ENCODE data around the gene PITX1.

Gene PITX1

GRCh38 chr5:135062216-135063055, 28.4 kb upstream of the PITX1 start:
- Histone ChIP-seq H3K4me1 (ENCODE audit: control insufficient read depth, insufficient read depth, low read length, unreplicated experiment) (no peaks in the 10 kb centered on the region), H3K4me3 (ENCODE audit: low read depth, low read length) (no peak overlapping the region), H3K27me3 (ENCODE audit: insufficient read depth, low read length) (no peaks in the 10 kb centered on the region; the same call in 1 of the 2 replicates), H3K79me2 (ENCODE audit: control insufficient read depth, insufficient read depth, low read length, unreplicated experiment) (no peaks in the 10 kb centered on the region), H3K36me3 (ENCODE audit: insufficient read depth, low read length) (no peaks in the 10 kb centered on the region), H3K27ac (ENCODE audit: low read depth, low read length) (no peak overlapping the region), H2AFZ (ENCODE audit: low read length, unreplicated experiment) (no peak overlapping the region)

GRCh38 chr5:135061001-135061400, 27.0 kb upstream of the PITX1 start:
- Histone ChIP-seq H3K4me3 (ENCODE audit: low read depth, low read length) (no peak overlapping the region), H3K79me2 (ENCODE audit: control insufficient read depth, insufficient read depth, low read length, unreplicated experiment) (no peaks in the 10 kb centered on the region), H2AFZ (ENCODE audit: low read length, unreplicated experiment) (no peak overlapping the region), H3K27me3 (ENCODE audit: insufficient read depth, low read length) (peaks cover 6% of the 10 kb centered on the region; the same call in 1 of the 2 replicates), H3K36me3 (ENCODE audit: insufficient read depth, low read length) (no peaks in the 10 kb centered on the region), H3K27ac (ENCODE audit: low read depth, low read length) (no peak overlapping the region), H3K4me1 (ENCODE audit: control insufficient read depth, insufficient read depth, low read length, unreplicated experiment) (no peaks in the 10 kb centered on the region)

- Histone ChIP-seq H3K27ac (ENCODE audit: low read depth, low read length) (no peak overlapping the region), H3K4me1 (ENCODE audit: control insufficient read depth, insufficient read depth, low read length, unreplicated experiment) (no peaks in the 10 kb centered on the region), H3K27me3 (ENCODE audit: insufficient read depth, low read length) (peaks cover 6% of the 10 kb centered on the region), H2AFZ (ENCODE audit: low read length, unreplicated experiment) (no peak overlapping the region), H3K79me2 (ENCODE audit: control insufficient read depth, insufficient read depth, low read length, unreplicated experiment) (no peaks in the 10 kb centered on the region), H3K4me3 (ENCODE audit: low read depth, low read length) (no peak overlapping the region), H3K36me3 (ENCODE audit: insufficient read depth, low read length) (no peaks in the 10 kb centered on the region)
Measured at GRCh38 chr5:135060021-135060420, 26.0 kb upstream of the PITX1 start.

GRCh38 chr5:135059000-135059923, 25.2 kb upstream of the PITX1 start:
- H2AFZ ChIP-seq (ENCODE audit: low read length, unreplicated experiment) = no peak overlapping the region
- no peaks in the 10 kb centered on the region for H3K4me1 ChIP-seq (ENCODE audit: control insufficient read depth, insufficient read depth, low read length, unreplicated experiment)
- no peaks in the 10 kb centered on the region for H3K79me2 ChIP-seq (ENCODE audit: control insufficient read depth, insufficient read depth, low read length, unreplicated experiment)
- peaks cover 6% of the 10 kb centered on the region for H3K27me3 ChIP-seq (ENCODE audit: insufficient read depth, low read length)
- H3K4me3 ChIP-seq (ENCODE audit: low read depth, low read length) = no peak overlapping the region
- no peaks in the 10 kb centered on the region for H3K36me3 ChIP-seq (ENCODE audit: insufficient read depth, low read length)
- H3K27ac ChIP-seq (ENCODE audit: low read depth, low read length) = no peak overlapping the region

GRCh38 chr5:135058331-135058732, 24.3 kb upstream of the PITX1 start:
- Histone ChIP-seq H3K27me3 (ENCODE audit: insufficient read depth, low read length) (peaks cover 9% of the 10 kb centered on the region), H3K4me1 (ENCODE audit: control insufficient read depth, insufficient read depth, low read length, unreplicated experiment) (no peaks in the 10 kb centered on the region), H2AFZ (ENCODE audit: low read length, unreplicated experiment) (no peak overlapping the region), H3K36me3 (ENCODE audit: insufficient read depth, low read length) (no peaks in the 10 kb centered on the region), H3K4me3 (ENCODE audit: low read depth, low read length) (no peak overlapping the region), H3K27ac (ENCODE audit: low read depth, low read length) (no peak overlapping the region), H3K79me2 (ENCODE audit: control insufficient read depth, insufficient read depth, low read length, unreplicated experiment) (no peaks in the 10 kb centered on the region)

- no peak overlapping the region for H2AFZ ChIP-seq (ENCODE audit: low read length, unreplicated experiment)
- H3K27me3 ChIP-seq (ENCODE audit: insufficient read depth, low read length) = peaks cover 16% of the 10 kb centered on the region
- no peak overlapping the region for H3K4me3 ChIP-seq (ENCODE audit: low read depth, low read length)
- no peaks in the 10 kb centered on the region for H3K36me3 ChIP-seq (ENCODE audit: insufficient read depth, low read length)
- no peaks in the 10 kb centered on the region for H3K79me2 ChIP-seq (ENCODE audit: control insufficient read depth, insufficient read depth, low read length, unreplicated experiment)
- no peak overlapping the region for H3K27ac ChIP-seq (ENCODE audit: low read depth, low read length)
- no peaks in the 10 kb centered on the region for H3K4me1 ChIP-seq (ENCODE audit: control insufficient read depth, insufficient read depth, low read length, unreplicated experiment)
Measured at GRCh38 chr5:135057233-135057632, 23.2 kb upstream of the PITX1 start.

- Histone ChIP-seq H3K27ac (ENCODE audit: low read depth, low read length) (no peak overlapping the region), H3K27me3 (ENCODE audit: insufficient read depth, low read length) (peaks cover 20% of the 10 kb centered on the region), H3K79me2 (ENCODE audit: control insufficient read depth, insufficient read depth, low read length, unreplicated experiment) (no peaks in the 10 kb centered on the region)
Measured at GRCh38 chr5:135056316-135057030, 22.4 kb upstream of the PITX1 start.

GRCh38 chr5:135055396-135055795, 21.4 kb upstream of the PITX1 start:
- no peak overlapping the region for H3K4me3 ChIP-seq (ENCODE audit: low read depth, low read length)
- H3K79me2 ChIP-seq (ENCODE audit: control insufficient read depth, insufficient read depth, low read length, unreplicated experiment) = no peaks in the 10 kb centered on the region
- H3K4me1 ChIP-seq (ENCODE audit: control insufficient read depth, insufficient read depth, low read length, unreplicated experiment) = no peaks in the 10 kb centered on the region
- H2AFZ ChIP-seq (ENCODE audit: low read length, unreplicated experiment) = no peak overlapping the region
- H3K27me3 ChIP-seq (ENCODE audit: insufficient read depth, low read length) = peaks cover 31% of the 10 kb centered on the region
- no peak overlapping the region for H3K27ac ChIP-seq (ENCODE audit: low read depth, low read length)
- H3K36me3 ChIP-seq (ENCODE audit: insufficient read depth, low read length) = no peaks in the 10 kb centered on the region

More at GRCh38 chr5:135056316-135057030, 22.4 kb upstream of the PITX1 start:
- H3K36me3 ChIP-seq (ENCODE audit: insufficient read depth, low read length) = no peaks in the 10 kb centered on the region
- H3K4me3 ChIP-seq (ENCODE audit: low read depth, low read length) = no peak overlapping the region
- no peak overlapping the region for H2AFZ ChIP-seq (ENCODE audit: low read length, unreplicated experiment)
- no peaks in the 10 kb centered on the region for H3K4me1 ChIP-seq (ENCODE audit: control insufficient read depth, insufficient read depth, low read length, unreplicated experiment)

- no peak overlapping the region for H2AFZ ChIP-seq (ENCODE audit: low read length, unreplicated experiment)
Measured at GRCh38 chr5:135054546-135054945, 20.5 kb upstream of the PITX1 start.

GRCh38 chr5:135053989-135054388, 20.0 kb upstream of the PITX1 start:
- Histone ChIP-seq H3K36me3 (ENCODE audit: insufficient read depth, low read length) (no peaks in the 10 kb centered on the region), H3K4me3 (ENCODE audit: low read depth, low read length) (no peak overlapping the region), H2AFZ (ENCODE audit: low read length, unreplicated experiment) (no peak overlapping the region), H3K79me2 (ENCODE audit: control insufficient read depth, insufficient read depth, low read length, unreplicated experiment) (no peaks in the 10 kb centered on the region), H3K4me1 (ENCODE audit: control insufficient read depth, insufficient read depth, low read length, unreplicated experiment) (no peaks in the 10 kb centered on the region), H3K27me3 (ENCODE audit: insufficient read depth, low read length) (peaks cover 45% of the 10 kb centered on the region), H3K27ac (ENCODE audit: low read depth, low read length) (no peak overlapping the region)

More at GRCh38 chr5:135054546-135054945, 20.5 kb upstream of the PITX1 start:
- Histone ChIP-seq H3K4me3 (ENCODE audit: low read depth, low read length) (no peak overlapping the region), H3K27ac (ENCODE audit: low read depth, low read length) (no peak overlapping the region), H3K79me2 (ENCODE audit: control insufficient read depth, insufficient read depth, low read length, unreplicated experiment) (no peaks in the 10 kb centered on the region), H3K36me3 (ENCODE audit: insufficient read depth, low read length) (no peaks in the 10 kb centered on the region), H3K27me3 (ENCODE audit: insufficient read depth, low read length) (peaks cover 40% of the 10 kb centered on the region), H3K4me1 (ENCODE audit: control insufficient read depth, insufficient read depth, low read length, unreplicated experiment) (no peaks in the 10 kb centered on the region)

Data from ACC112 (cell line).